ENCODE data around the gene UBL3.

The UBL3 gene

DNA sequence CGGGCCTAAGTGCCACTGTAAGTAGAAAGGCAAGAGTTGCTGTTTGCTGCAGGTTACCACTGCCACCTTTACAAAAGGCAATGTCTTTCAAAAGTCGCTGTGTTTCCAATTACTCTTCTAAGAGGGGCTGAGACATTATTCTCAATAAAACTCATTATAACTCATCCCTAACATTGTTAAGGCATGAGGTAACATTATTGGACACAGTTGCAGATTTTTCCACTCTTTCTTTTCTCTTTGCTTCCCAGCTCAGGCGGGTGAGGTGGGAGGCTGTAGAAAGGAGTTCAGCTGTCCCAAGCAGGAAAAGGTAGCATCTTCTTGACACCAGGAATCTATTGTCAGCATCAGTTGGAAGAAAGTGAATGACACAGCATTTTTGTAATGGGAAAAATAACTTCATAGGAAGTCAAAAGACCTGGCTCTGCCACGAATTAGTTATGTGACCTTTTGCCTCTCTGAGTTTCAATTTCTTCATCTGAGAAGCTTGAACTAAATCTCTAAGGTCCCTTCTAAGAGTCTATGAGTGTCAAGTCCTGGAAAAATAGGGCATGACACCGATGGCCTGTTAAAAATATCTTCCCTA lies 2.1 kb upstream of the UBL3 start:
- H3K4me3 ChIP-seq (replicated peaks in 1 of 2; ENCODE audit: low read depth in 2 of 2, low read length in 2 of 2), result no peak overlapping the region
- no peak for DNase-seq (ENCODE audit: low read depth in 2 of 2)
- no peak for TF ChIP-seq CTCF (IDR thresholded peaks at IDR 0.05; ENCODE audit: low read depth, low read length)

GRCh38 chr13:29849731-29850212 lies 645 bp downstream of the UBL3 start:
- peak overlapping the region; percentile 77 to 88 for H3K4me3 ChIP-seq (replicated peaks in 1 of 2; ENCODE audit: low read depth in 2 of 2, low read length in 2 of 2)
- no peak for TF ChIP-seq CTCF (IDR thresholded peaks at IDR 0.05; ENCODE audit: low read depth, low read length)
- peak; percentile 53 to 72 for DNase-seq (ENCODE audit: low read depth in 2 of 2)

- H3K4me3 ChIP-seq (replicated peaks in 1 of 2; ENCODE audit: low read depth in 2 of 2, low read length in 2 of 2), result peak overlapping the region; percentile 77 to 88
- TF ChIP-seq CTCF (IDR thresholded peaks at IDR 0.05; ENCODE audit: low read depth, low read length), result no peak
- peak; percentile 22 to 54 for DNase-seq (ENCODE audit: low read depth in 2 of 2)
These were observed 1.3 kb downstream of the UBL3 start for GRCh38 chr13:29849071-29849631.

DNA sequence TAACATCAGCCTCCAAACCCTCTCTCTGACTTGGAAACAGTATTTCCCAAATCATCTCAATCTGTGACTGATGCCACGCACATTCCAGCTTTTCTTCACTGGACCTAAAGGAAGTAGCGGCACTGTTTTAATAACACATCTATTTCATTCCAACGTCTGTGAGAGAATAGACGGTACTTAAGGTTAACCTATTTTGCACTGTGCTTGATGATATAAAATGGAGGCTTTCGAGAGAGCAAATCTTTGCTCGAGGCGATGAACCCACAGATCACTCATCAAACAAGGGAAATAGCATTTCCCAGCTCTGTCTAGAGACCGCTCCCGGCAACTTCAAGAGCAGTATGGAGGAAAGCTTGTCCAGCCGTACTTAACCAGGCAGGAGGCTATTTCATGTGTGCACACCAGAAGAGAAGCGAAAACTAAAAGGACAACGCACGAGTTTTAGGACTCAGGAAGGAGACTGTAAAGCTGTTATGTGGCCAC lies 2.9 kb downstream of the UBL3 start:
- no peak for TF ChIP-seq CTCF (IDR thresholded peaks at IDR 0.05; ENCODE audit: low read depth, low read length)
- peak overlapping the region; percentile 42 to 45 for H3K4me3 ChIP-seq (replicated peaks in 1 of 2; ENCODE audit: low read depth in 2 of 2, low read length in 2 of 2)
- peak; percentile 52 to 56 for DNase-seq (ENCODE audit: low read depth in 2 of 2)

DNA sequence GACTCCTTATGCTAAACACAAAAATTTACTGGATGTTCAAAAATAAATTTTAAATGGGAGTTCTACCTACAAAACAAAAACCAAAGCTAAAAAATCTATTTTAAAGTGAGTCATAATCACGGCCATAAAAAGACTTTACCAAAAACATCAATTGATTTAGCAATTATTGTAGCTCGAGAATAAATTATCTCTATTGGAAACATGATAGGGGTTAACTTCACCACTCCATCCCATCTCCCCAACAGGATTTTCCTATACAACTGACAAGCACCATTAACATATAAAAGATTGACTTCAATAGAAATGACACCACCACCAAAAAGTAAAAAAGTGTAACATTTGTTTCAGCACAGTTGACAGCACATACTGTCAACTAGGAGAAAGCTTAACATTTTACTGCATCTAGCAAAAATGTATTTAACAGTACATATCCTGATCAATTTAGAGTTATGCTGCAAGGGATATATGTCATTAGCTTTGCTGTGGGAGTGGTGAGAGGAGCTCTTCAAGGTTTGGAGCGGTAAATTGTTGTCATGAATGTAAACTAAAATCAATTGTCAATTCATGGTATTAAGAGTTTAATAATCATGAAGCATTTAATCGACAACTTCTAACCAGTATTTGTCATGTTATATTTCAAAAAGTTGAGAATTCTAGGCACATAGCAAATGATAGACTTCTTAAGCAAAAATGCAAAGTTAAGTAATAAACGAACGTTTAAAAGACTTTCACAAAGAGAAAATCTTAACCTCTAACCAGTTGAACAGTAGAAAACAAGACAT lies 3.8 kb downstream of the UBL3 start:
- DNase-seq (ENCODE audit: low read depth in 2 of 2), result peak in 1 of 2 donors; percentile 20
- no peak for TF ChIP-seq CTCF (IDR thresholded peaks at IDR 0.05; ENCODE audit: low read depth, low read length)
- peak overlapping the region; percentile 42 to 45 for H3K4me3 ChIP-seq (replicated peaks in 1 of 2; ENCODE audit: low read depth in 2 of 2, low read length in 2 of 2)

- no peak overlapping the region for H3K4me3 ChIP-seq (replicated peaks in 1 of 2; ENCODE audit: low read depth in 2 of 2, low read length in 2 of 2)
- peak; percentile 54 to 57 for DNase-seq (ENCODE audit: low read depth in 2 of 2)
- peak; percentile 14 for TF ChIP-seq CTCF (IDR thresholded peaks at IDR 0.05; ENCODE audit: low read depth, low read length)
These were observed 4.9 kb downstream of the UBL3 start for GRCh38 chr13:29845440-29846056.
